ENCODE measurements around the gene PDZRN3.
A peak's percentile ranks its signal among the peaks of the same experiment; 100 is the strongest.

The PDZRN3 gene

DNA sequence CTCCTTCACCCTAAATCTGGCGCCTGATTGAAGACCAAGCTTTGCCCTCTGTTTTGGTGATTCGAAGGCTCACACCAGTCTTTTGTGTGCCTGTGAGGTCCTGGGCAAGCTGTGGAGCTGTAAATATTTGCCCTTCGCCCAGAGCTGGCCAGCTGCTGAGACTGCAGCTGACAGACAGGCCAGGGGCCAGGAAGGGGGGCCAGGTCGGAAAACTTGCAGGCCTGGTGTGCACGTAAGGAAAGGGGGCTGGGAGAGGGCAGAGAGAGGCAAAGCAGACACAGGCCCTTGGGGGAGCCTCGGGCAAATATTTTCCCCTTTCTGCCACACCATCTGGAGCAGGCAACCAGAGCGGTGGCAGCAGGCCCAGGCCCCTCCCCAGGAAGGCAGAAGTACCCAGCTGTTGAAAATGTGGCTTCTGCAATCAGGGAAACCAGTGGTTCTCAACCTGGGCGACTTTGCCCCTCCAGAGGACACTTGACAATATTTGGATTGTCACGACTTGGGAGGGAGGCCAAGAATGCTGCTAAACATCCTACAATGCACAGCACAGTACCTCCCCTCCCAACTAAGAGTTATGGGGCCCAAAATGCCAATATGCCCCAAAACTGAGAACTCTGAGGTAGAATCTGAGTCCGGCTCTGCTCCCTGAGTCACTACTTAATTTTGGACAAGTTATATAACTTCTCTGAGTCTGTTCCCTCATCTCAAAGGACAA is 2.5 kb downstream of the PDZRN3 start:
- DNase-seq, result peak; percentile 79

DNA sequence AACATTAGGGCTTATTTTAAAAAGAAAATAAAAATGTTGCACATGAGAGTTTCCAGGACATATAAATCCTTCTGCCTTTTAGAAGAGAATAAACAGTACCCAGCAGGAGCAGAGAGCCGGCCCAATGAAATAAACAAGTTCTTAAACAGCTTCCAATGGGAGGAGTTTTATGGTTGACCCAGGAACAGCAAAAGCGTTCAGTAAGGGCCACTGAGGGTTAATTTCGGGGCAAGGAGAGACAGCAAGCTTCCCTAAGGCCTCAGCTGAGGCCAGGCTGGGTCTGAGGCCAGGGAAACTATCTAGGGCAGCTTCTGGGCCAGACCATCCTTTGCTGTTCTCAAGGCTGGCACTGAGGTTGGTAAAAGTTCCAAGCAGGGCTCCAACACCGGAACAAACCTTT is 3.4 kb downstream of the PDZRN3 start:
- no peak for DNase-seq

DNA sequence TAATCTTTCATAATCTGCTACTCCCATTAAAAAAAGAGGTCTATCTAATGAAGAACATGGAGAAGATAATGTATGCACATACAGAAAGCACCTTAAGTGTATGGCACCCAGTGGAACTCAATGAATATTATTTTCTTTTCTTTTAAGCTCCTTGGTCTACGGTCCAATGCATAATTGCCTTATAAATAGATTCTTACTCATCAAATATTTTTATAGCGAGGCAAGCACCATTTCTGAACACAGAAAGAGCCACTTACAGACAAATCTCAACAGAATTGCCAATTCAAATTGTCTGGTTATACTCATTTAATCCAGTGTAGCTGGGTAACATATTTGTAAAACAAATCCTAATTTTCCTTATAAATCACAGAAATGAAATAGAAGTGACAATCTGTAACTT is 6.3 kb downstream of the PDZRN3 start:
- DNase-seq, result no peak

DNA sequence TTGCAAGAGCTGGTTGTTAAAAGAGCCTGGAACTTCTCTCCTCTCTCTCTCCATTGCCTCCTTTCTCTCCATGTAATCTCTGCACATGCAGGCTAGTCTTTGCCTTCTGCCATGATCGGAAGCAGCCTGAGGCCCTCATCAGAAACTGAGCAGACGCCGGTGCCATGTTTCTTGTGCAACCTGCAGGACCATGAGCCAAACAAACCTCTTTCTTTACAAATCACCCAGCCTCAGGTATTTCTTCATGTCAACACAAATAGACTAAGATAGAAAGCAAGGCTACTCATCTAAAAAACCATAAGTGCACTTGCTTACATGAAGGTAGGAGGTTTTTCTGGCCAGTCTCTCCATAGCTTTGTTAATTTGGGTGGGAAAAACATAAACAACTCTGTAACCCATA is 8.7 kb downstream of the PDZRN3 start:
- DNase-seq, result no peak

DNA sequence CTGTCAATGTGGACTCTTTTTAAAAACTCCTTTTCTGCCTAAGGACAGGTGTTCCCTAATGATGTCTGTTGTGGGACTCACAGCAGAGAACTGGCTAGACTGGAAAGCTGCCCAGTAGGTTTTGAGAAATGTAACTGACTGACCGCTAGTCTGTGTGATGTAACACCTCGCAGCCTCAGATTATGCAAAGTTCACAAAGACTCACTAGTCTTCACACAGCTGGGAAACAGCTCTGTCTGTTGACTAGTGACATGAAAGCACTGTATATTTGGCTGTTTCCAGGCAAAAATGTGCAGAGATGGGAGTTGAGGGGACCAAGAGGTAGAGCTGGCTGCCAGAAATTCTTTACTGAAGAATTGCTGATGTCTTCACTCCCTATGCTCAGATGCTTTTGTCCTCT is 10.3 kb downstream of the PDZRN3 start:
- DNase-seq, result no peak

DNA sequence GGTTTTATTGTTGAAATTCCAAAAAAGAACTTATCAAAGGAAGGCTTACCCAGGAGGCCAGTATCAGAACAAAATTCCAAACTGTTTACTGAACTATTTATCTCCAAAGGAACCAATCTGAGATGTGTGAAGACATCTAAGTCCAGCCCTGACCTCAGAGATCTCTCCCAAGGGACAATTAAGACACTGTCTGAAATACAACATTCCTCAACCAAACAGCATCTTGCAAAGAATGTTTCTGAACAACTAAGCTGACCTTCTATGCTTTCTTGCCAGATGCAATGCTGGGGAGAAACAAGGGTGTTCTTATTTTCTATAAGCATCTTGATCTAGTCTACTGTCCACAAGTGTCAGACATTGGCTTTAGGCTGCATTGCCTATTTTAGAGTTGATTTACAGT is 13.6 kb downstream of the PDZRN3 start:
- DNase-seq, result no peak

DNA sequence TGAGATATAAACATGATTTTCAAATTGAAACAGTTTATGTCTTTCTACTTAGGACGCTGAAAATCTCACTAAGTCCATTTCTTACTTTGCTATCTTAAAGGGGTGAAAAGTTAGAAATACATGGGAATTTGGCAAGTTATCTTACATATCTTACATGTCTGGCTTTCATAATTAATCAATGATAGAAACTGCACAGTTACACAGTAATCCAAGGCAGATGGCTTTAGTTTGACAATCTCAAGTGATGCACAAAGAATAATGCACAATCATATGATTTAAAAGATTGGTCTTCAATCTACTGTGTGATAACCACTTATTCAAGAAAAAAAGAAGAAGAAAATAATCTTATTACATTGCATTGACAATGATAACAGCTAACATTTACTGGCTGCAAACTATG is 14.2 kb downstream of the PDZRN3 start:
- DNase-seq, result no peak

DNA sequence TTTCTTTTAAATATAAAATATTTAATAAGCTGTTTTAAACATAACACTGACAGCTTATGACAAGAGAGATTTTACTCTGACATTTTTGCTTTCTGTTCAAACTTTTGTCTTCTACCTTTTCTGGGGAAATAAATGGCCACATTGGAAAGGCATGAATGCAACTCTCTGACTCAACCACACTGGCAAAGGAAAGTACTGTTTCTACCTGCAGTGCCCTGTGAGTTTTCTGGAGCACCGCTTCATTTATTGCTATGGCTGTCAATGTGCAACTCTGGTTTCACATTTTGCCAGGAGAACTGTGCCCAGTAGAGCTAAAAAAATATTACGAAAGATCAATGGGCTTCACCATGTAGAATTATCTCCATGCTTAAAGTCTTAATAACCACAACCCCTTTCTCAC is 15.1 kb downstream of the PDZRN3 start:
- DNase-seq, result no peak

DNA sequence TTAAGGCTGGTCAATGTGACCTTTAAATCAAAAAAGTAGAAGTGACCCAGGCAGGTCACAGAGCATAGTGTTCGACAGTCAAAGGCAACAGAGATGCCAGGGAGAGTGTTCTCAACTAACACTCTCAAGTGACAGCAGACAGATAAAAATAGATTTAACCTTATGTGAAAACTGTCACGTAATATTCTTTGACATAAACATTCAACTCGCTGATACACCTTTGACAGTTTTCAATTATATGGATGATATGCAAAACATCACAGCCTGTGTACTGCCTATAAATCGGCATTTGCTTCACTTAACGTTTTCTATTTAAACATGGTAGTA is 15.5 kb downstream of the PDZRN3 start:
- no peak for DNase-seq

DNA sequence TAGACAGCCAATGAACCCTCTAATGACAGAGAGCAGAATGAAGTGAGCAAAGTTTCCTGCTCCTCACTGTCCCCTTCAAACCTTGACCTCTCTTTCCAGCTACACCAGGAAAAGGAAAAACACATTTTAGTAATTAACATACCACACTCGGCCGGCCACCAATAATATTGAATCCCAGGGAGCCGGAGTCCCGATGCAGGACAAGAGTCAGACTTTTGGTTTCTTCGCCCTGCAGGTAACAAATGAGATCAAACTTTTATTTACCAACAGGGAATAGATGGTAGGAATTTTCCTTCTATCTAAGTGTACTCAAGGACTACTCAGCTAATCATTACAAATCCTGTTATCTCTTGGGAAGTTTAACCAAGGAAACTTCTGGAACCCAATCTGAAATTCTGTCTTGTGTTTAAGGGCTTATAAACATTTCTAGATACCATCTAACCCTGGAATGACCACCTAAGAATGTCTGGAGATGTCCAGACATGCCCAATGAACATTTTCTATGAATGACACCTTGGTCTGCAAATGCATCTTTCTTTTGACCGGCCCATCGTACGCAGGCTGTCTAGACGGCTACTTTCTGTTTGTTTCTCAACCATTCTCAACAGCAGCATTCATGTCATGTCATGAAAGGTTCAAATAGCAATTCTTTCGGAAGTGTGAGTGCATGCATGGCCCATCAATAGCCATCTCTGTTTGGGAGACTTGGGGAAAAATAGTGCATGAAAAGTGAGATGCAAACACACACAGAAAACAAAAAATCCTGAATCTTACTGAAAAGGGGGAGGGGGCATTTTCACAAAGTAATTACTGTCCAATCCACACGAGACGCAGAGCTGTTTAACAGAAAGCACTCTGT is 16.1 kb downstream of the PDZRN3 start:
- no peak for DNase-seq

DNA sequence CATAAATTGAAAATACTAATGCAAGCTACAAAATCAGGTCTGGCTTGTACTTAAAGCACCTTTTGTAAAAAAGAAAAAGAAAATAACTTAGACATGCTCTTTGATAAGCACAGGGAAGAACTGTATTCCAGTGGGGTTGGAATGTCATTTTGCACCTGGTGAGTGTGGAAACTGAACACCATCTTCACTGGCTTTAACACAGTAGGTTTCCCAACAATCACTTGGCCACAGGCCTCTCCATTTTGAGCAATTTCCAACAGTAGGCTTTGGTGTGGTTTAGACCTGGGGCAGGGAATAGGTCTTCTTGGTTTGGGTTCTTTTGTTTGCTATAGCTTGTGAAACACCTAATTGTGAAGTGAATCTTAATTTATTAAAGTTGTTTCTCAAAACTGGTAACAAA is 18.9 kb downstream of the PDZRN3 start:
- no peak for DNase-seq

DNA sequence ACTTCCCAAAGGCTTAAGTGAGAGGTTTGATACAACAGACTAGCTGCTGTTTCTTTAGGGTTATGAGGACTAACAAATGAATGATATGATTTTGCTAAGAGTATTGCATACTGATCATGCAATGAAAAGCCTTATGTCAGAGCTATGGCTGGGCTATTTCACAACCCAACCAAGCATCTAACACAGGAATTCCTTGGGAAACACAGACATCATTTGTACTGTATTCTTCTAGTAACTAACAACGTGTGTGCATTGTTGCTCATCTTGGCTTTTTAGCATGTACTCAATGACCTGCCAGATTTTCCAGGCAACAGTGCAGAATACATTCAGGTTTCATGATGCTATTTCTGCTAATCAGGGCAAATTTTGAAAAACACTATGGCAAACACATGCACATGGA is 19.3 kb downstream of the PDZRN3 start:
- no peak for DNase-seq

DNA sequence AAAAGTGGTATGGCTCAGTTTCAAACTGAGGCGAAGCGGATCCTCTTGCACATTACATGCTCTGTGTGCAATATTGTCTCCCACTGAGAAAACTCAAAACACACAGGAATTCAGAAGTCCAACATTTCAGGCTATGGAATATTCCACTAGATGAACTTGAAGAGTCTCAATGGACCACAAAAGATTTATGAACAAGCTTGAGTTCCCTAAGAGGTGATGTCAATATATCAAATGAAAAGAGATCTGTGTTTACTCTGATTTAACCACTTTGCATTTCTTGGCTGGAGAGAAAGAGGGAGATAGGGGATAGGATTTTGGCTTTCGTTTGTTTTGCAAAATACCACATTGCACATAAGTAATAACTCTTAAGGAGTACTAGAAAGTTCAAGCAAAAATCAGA is 20.3 kb downstream of the PDZRN3 start:
- DNase-seq, result no peak

DNA sequence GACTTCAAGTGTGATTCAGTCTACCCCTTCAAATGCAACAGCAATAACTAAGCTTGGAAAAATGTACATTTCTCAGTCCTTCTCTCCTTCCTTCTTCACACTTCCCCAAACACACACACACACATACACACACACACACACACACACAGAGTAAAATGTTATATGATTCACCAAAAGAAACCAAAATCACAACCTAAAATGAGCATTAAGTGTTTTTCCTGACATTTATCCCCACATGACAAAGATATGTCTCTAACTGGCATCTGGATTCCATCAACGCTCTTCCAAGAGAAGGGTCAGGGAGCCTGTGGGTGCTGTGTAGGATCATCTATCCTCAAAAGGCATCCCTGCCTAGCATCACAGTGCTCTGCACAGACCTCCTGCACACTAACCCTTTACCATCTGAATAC is 21.0 kb downstream of the PDZRN3 start:
- no peak for DNase-seq

DNA sequence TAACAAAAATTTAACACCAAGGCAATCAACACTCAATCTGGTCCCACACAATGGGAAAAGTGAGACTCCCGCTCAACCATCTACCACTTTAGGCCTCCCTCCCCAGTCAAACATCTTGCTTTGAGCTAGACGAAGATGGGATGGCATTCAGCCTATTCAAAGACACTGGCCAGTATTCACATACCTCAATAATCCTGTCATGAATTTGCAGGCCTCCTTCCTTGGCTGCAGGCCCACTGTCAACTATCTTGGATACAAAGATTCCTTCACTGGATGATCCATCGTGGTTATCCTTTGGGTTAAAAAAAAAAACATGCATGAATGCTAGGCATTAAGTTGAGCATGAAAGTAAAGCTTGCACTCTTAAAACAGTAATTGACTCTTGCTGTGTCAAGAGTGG is 22.6 kb downstream of the PDZRN3 start:
- no peak for DNase-seq

DNA sequence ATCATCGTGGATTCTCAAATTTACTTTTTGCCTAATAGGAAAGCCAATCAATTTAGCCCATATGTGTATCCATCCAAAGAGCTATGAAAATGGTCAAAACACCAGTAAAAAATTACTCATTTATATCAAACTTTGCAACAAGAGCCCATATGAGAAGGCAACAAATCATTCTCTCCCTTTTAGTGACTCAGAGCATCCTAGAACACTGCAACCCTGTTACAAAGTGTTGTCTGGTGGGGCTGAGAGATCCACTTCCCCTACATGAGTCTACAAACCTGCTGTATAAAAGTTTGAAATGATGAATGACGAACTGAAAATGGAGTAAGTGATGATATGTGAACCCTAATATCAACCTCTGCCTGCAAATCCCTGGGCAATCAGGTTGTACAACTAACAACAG is 23.3 kb downstream of the PDZRN3 start:
- DNase-seq, result no peak

DNA sequence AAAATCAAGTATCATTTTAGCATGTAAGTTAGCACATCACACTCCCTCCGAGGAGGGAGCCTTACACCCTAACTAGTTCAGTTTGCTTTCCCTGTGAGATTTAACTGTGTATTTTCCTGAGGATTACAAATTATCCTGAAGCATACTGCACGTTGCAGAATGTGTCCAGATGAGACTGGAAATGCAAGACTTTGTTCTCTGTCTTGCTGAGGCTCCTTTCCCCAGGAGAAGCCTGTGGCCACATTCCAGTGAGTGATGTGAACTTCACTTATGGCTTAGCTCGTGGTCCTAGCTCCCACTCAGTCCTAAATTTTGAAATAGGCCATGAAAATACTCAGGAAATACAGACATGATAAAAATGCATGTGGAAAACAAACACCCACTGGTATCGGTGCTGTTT is 23.7 kb downstream of the PDZRN3 start:
- no peak for DNase-seq

DNA sequence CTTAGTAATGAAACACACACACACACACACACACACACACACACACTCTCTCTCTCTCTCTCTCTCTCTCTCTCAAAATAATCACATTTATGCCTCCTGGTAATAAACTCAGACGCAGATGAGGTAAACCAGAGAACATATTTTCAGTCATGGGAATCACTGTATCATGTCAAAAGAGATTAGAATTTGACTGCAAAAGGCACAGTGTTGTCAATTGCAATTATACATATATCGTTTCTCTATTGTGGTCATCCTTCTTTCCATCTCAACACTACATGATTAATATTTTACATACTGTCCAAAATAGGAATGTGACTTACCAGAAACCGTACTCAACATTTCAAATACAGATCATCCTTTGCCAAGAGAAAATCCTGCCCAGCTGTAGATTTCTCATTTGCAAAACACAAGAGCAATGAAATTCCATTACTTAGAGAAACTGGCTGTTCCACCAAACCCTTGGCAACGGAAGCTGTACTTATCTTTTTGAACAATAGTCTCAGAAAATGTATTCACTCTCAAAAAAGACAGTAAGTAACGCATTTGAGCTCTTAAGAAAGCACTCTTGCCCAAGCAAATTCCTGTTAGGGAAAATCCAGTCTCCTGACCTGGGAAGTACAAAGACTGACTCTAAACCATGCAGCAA is 24.3 kb downstream of the PDZRN3 start:
- no peak for DNase-seq

DNA sequence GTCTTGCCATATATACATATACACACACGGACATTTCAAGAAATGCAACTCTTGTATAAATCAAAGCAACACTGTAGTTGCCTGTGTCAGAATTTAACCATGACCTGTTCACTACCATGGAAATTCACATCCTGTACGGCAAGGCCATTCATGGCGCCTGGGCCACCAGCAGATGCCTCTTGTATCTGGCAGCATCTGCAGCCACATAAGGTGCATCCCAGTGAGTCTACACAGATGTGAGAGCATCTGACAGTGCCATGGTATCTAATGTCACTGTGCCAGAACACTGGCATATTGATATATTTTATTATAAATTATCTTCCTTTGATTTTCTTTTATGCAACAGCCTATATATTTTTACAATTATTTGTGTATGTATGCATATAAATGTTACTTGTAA is 25.1 kb downstream of the PDZRN3 start:
- DNase-seq, result no peak

DNA sequence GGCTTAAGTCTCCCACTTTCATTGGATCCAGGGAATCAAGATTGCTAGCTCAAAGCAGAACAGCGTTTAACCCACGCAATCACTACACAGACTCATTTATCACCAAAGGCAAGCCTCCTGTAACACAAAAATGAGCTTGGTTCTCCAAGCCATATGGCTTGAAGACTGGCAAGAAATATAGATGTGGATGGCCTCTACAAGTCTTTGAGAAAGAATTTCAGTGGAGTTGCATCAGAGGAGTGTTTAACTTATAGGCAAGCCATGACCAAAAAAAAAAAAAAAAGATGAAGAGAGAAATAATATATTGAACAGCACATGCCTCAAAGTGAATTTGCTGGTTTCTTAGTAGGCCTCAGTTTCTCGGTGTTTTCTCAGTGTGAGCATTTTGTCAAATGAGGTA is 27.3 kb downstream of the PDZRN3 start:
- DNase-seq, result no peak

DNA sequence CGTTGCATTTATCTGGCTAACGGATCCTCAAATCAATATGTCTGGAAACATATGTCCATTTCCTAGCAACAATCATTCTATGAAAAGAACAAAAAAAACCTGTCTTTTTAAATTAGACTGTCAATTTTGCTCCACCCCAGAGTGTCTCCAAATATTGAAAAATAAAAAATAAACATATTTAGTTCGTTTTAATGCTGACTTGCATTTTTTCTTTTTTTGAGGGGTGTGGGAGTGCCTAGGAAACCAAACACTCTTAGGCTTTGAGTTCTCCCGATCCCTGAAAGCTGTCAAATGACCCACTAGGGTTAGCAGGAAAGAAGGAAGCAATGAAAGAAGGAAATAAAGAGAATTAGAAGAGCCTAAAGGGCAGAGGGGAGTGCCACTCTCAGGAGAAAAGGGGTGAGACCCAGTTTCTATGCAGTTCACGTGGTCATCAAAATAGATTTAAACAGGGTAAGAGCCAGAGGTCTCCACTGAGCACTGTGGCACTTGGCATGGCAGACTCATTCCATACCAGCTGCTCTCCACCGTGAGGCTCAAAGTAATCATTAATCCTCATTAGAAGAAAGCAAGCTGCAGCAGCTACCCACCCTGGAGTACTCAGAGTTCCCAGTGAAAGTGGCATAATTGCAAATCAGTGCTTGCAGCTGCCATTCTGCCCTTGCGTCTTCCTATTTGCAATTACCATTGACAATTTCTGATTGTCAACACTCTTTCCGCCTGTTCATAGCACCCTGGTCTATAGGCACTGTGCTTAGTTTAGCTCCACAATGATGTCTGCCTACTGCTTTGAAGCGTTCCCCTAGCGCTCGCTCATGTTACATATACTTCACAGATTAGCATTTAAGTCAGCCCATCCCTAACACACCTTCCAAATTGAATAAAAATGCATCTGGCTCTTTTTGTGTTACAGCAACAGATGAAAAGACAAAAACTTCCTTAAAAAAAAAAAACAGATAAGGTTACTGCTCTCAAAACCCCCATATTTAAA is 32.3 kb downstream of the PDZRN3 start:
- peak; percentile 39 for DNase-seq

DNA sequence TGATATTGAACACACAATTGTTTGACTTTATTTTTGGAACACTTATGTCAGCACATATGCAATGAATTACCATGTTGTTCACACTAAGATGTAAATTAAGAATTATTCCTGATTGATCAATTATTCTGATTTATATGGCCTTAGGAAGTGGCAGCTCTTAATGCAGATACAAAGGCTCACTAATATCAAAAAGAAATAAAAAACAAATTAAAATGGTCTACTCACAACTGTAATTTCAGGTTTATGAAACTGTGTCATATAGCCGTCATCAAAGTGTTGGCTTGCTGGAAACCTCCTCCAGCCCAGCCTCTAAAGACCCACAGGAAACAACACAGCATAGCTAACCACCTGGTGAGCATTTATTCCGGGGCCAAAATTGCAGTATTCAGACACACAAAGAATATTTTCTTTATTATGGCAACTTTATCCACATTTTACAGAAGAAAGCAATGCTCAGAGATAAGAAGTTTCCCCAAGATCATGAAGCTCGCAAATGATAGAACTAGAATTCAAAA is 33.4 kb downstream of the PDZRN3 start:
- no peak for DNase-seq

DNA sequence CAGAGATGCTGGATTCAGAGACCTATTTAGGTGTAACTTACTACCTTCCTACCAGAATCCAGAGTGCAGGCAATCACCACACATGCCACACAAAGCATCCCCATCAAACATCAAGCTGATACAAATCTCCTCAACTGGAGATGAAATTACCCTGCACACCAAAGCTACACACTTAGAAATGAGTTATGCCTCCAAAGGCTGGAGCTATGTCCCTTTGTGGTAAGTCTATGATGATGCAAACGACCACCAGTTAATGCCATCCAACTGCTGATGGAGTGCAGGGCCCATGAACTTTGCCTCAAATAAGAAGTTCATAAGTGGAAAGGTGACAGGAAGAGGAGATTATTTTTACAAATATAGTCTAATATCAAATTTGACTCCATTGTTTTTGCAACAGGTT is 38.1 kb downstream of the PDZRN3 start:
- DNase-seq, result no peak

Data from SHP77 treated with DMSO at 0.1 percent for 48 hours (cell line).